CD4-positive, alpha-beta T cell treated with Interleukin-6 for 4 hours (primary cell): ENCODE results near the gene SHROOM1.
A peak's percentile ranks its signal among the peaks of the same experiment; 100 is the strongest.
"Not testable (repeated sequence)": the region's sequence is repeated elsewhere in the genome, so short reads cannot be mapped to it uniquely, and the experiment has no call there.

Source experiments
- DNase-seq: peaks from one replicate; pipeline ENCODE4 v3.0.0-alpha.2; 2020; ENCODE audit warnings: mixed read lengths

SHROOM1 gene

GRCh38 chr5:132830436-132831094, at the start of gene SHROOM1:
Gene SHROOM1, minus strand, starts transcription at chr5:132830647. Its CDS starts 4,507 bp downstream, at chr5:132826140.
- peak; percentile 42 for DNase-seq

- DNase-seq = no peak
These were observed 47.5 kb upstream of the SHROOM1 start for GRCh38 chr5:132877938-132878337.

GRCh38 chr5:132877466-132877865, 47.0 kb upstream of the SHROOM1 start:
- no peak for DNase-seq

GRCh38 chr5:132876020-132876759, 45.7 kb upstream of the SHROOM1 start:
- no peak for DNase-seq

GRCh38 chr5:132873930-132874271, 43.5 kb upstream of the SHROOM1 start:
- no peak for DNase-seq

GRCh38 chr5:132873119-132873929, 42.9 kb upstream of the SHROOM1 start, which contains the start of gene LEAP2:
Gene LEAP2, plus strand, starts transcription at chr5:132873668. Its CDS starts 27 bp downstream, at chr5:132873695.
- DNase-seq = no peak

- no peak for DNase-seq
These were observed 42.3 kb upstream of the SHROOM1 start for GRCh38 chr5:132872788-132873118.

GRCh38 chr5:132871459-132872284, 41.2 kb upstream of the SHROOM1 start:
- DNase-seq = no peak

GRCh38 chr5:132870801-132871200, 40.4 kb upstream of the SHROOM1 start:
- no peak for DNase-seq

GRCh38 chr5:132868754-132869153, 38.3 kb upstream of the SHROOM1 start:
- no peak for DNase-seq

GRCh38 chr5:132867046-132867451, 36.6 kb upstream of the SHROOM1 start:
- no peak for DNase-seq

- DNase-seq = peak; percentile 93
These were observed 36.0 kb upstream of the SHROOM1 start, which contains the start of the genes GDF9 and UQCRQ for GRCh38 chr5:132866342-132867045. Gene GDF9, minus strand, starts transcription at chr5:132866469. Its CDS starts 1,936 bp downstream, at chr5:132864533. Gene UQCRQ, plus strand, starts transcription at chr5:132866642. Its CDS starts 240 bp downstream, at chr5:132866882.

GRCh38 chr5:132865668-132866341, 35.4 kb upstream of the SHROOM1 start:
- no peak for DNase-seq

- DNase-seq = no peak
These were observed 30.3 kb upstream of the SHROOM1 start for GRCh38 chr5:132860742-132861141.

GRCh38 chr5:132859889-132860437, 29.5 kb upstream of the SHROOM1 start:
- DNase-seq = no peak

GRCh38 chr5:132856011-132856410, 25.6 kb upstream of the SHROOM1 start:
- no peak for DNase-seq

- not testable (repeated sequence) for DNase-seq
These were observed 24.5 kb upstream of the SHROOM1 start for GRCh38 chr5:132854992-132855391.

- no peak for DNase-seq
These were observed 23.9 kb upstream of the SHROOM1 start for GRCh38 chr5:132854301-132854700.

GRCh38 chr5:132853790-132854189, 23.3 kb upstream of the SHROOM1 start:
- DNase-seq = no peak

- DNase-seq = no peak
These were observed 22.9 kb upstream of the SHROOM1 start for GRCh38 chr5:132853323-132853722.

GRCh38 chr5:132850066-132850465, 19.6 kb upstream of the SHROOM1 start:
- no peak for DNase-seq
